Adrenal gland (tissue), 12 donors: ENCODE results near the gene OSBPL9. TPM values are rescaled to one million over a fixed set of nuclear protein-coding genes. Genes with fewer than 3 reads are reported as not detected.

Source experiments
- DNase-seq, 7 donors: peaks; one replicate each; pipeline ENCODE4 v3.0.0-alpha.2; 2019 to 2020
- H3K27ac ChIP-seq, 5 donors: fragments of 200-600 bp; sonication (generic) in 4 of 5; 1 replicate in 3 of 5; 2 replicates in 2 of 5; pipeline versions ENCODE4 v1.5.1 to v1.8.0; 2016 to 2020; ENCODE audit warnings: mild to moderate bottlenecking in 1 of 5
- H3K27me3 ChIP-seq: fragments of 200-600 bp; 2 replicates; pipeline ENCODE4 v1.8.0; 2021
- H3K36me3 ChIP-seq, 2 donors: fragments of 200-600 bp; replicated peaks in 1 of 2; 1 replicate in 1 of 2; 2 replicates in 1 of 2; pipeline versions ENCODE4 v1.5.1 to v1.8.0; 2018 to 2022
- H3K4me1 ChIP-seq, 2 donors: fragments of 200-600 bp; replicated peaks in 1 of 2; 1 replicate in 1 of 2; 2 replicates in 1 of 2; pipeline versions ENCODE4 v1.5.1 to v1.8.0; 2018 to 2021
- H3K4me3 ChIP-seq, 4 donors: fragments of 200-600 bp; sonication (generic) in 3 of 4; one replicate each; pipeline ENCODE4 v1.5.1; 2016 to 2018
- H3K9me3 ChIP-seq, 3 donors: fragments of 200-600 bp; sonication (generic) in 1 of 3; replicated peaks in 1 of 3; 1 replicate in 2 of 3; 2 replicates in 1 of 3; pipeline versions ENCODE4 v1.5.1 to v1.8.0; 2016 to 2021
- POLR2A ChIP-seq, 2 donors: fragments of 450-650 bp; IDR thresholded peaks; one replicate each; pipeline ENCODE4 v1.6.1; 2017; ENCODE audit warnings: antibody characterized with exemption in 2 of 2, mild to moderate bottlenecking in 2 of 2, moderate library complexity in 1 of 2
- WGBS, 4 donors: extraction: QIAGEN DNeasy Blood & Tissue Kit in 2 of 4; methylation state at CpG; one replicate each; pipeline versions ENCODE4 v1.1.5 to v1.1.7; 2013 to 2017; 5-methylcytosine and 5-hydroxymethylcytosine counted together
- intact Hi-C, 2 donors: fragments of 100-400 bp; cut with DNase I; formaldehyde crosslinking; loops; one replicate each; pipeline versions ENCODE4 v1.14.1 to v1.15.0; 2022 to 2023
- polyA plus RNA-seq, 3 donors: library from polyadenylated mRNA; stranded (reverse); fragments of 200-250 nt in 2 of 3; fragments of 350-450 nt in 1 of 3; fragmentation: Illumina TruSeq in 1 of 3; extraction: RNeasy Lipid Tissue Mini Kit (QIAGEN cat#74804) in 1 of 3; gene quantifications; one replicate each; pipeline ENCODE4 v1.2.3, GENCODE V29; 2013 to 2014
- total RNA-seq, 9 donors: library from RNA; depleted of rRNA in 4 of 9; stranded (reverse); fragments of >200 nt in 4 of 9; fragments of 120-200 nt in 1 of 9; fragmentation: NEBNext Ultra II Directional in 1 of 9; extraction: Animal tissue kit (Norgen Biotek cat#: 25700) in 1 of 9; gene quantifications; one replicate each; pipeline versions ENCODE4 v1.1.0 to v1.2.4, GENCODE V29; 2013 to 2023
- TF ChIP-seq, protein P1 (sequence below), 6 experiments: fragments of 450-650 bp in 4 of 6; fragments of 200-600 bp in 2 of 6; sonication (generic) in 1 of 6; IDR thresholded peaks; 1 replicate in 5 of 6; 2 replicates in 1 of 6; pipeline versions ENCODE4 v1.5.1 to v1.8.0; 2016 to 2021; ENCODE audit warnings: antibody characterized with exemption in 6 of 6, mild to moderate bottlenecking in 2 of 6, moderate library complexity in 1 of 6
- donor health status: healthy with polysubstance abuse.
- donor health status: Bipolar disorder and iron deficiency.
- donor health status: DM: yes; HTN: yes; CAD: no.
- donor health status: DM: no; HTN: no; CAD: no.
- donor health status: DM: no; HTN: no; CAD: no.
- donor health status: DM: yes; HTN: yes; CAD: no.

Gene OSBPL9
- total and polyA plus RNA-seq, 12 donors, result 61.9 to 180 (median 87.3) TPM

- H3K27me3 ChIP-seq, result no peaks in the 10 kb centered on the region
- TF ChIP-seq, protein P1, sequence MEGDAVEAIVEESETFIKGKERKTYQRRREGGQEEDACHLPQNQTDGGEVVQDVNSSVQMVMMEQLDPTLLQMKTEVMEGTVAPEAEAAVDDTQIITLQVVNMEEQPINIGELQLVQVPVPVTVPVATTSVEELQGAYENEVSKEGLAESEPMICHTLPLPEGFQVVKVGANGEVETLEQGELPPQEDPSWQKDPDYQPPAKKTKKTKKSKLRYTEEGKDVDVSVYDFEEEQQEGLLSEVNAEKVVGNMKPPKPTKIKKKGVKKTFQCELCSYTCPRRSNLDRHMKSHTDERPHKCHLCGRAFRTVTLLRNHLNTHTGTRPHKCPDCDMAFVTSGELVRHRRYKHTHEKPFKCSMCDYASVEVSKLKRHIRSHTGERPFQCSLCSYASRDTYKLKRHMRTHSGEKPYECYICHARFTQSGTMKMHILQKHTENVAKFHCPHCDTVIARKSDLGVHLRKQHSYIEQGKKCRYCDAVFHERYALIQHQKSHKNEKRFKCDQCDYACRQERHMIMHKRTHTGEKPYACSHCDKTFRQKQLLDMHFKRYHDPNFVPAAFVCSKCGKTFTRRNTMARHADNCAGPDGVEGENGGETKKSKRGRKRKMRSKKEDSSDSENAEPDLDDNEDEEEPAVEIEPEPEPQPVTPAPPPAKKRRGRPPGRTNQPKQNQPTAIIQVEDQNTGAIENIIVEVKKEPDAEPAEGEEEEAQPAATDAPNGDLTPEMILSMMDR (IDR thresholded peaks at IDR 0.05), result no peak
- TF ChIP-seq POLR2A (IDR thresholded peaks at IDR 0.05), result no peak
- no peaks in the 10 kb centered on the region for H3K9me3 ChIP-seq
- no peaks in the 10 kb centered on the region for H3K36me3 ChIP-seq
- intact Hi-C loops, result no loop called here
- WGBS, 4 donors, result 94 to 100% (median 97%) methylated on average over 3 of the region's 3 CpGs
- no peak overlapping the region for H3K27ac ChIP-seq
- DNase-seq, result no peak
- H3K4me3 ChIP-seq, result no peak overlapping the region
- peaks cover 0 to 4% of the 10 kb centered on the region in 2 donors for H3K4me1 ChIP-seq
Measured at GRCh38 chr1:51716746-51717145, 99.9 kb downstream of the OSBPL9 start.

- intact Hi-C loops, result no loop called here
- Histone ChIP-seq H3K36me3 (no peaks in the 10 kb centered on the region), H3K4me1 (peaks cover 0 to 4% of the 10 kb centered on the region in 2 donors), H3K9me3 (no peaks in the 10 kb centered on the region), H3K27me3 (no peaks in the 10 kb centered on the region), H3K27ac (no peak overlapping the region), H3K4me3 (no peak overlapping the region)
- no peak for DNase-seq
- 95 to 100% (median 97%) methylated on average over 3 of the region's 3 CpGs for WGBS, 4 donors
- no peak for TF ChIP-seq POLR2A (IDR thresholded peaks at IDR 0.05)
- TF ChIP-seq, protein P1 (IDR thresholded peaks at IDR 0.05), result no peak
Measured at GRCh38 chr1:51717842-51718241, 101.0 kb downstream of the OSBPL9 start.

DNA sequence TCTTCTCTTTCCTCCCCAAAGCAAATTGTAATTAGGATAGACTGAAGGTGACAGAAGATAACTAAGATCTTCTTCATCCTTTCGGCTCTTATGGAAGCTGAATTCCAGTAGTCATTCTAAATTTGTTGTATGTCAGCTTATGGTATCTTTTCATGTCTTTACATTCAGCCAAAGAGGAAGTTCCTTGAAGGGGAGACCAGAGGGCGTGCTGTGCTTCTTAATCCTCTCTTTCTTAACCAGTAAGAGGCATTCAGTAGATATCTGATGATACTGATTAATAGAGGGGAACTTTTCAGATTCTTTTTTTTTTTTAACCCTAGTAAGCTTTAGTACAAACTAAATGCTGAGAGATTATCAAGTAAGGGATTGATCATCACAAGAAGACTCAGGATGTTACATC lies 102.3 kb downstream of the OSBPL9 start:
- H3K27me3 ChIP-seq, result no peaks in the 10 kb centered on the region
- H3K4me1 ChIP-seq, result peaks cover 0 to 4% of the 10 kb centered on the region in 2 donors
- no peak overlapping the region for H3K27ac ChIP-seq
- DNase-seq, result no peak
- intact Hi-C loops, result no loop called here
- H3K4me3 ChIP-seq, result no peak overlapping the region
- H3K36me3 ChIP-seq, result no peaks in the 10 kb centered on the region
- H3K9me3 ChIP-seq, result no peaks in the 10 kb centered on the region
- WGBS, 4 donors, result 77 to 93% (median 89%) methylated on average over 2 of the region's 2 CpGs
- TF ChIP-seq, protein P1 (IDR thresholded peaks at IDR 0.05), result no peak
- TF ChIP-seq POLR2A (IDR thresholded peaks at IDR 0.05), result no peak

- Histone ChIP-seq H3K4me1 (peaks cover 0 to 12% of the 10 kb centered on the region in 2 donors), H3K4me3 (no peak overlapping the region), H3K27ac (no peak overlapping the region), H3K36me3 (no peaks in the 10 kb centered on the region), H3K9me3 (no peaks in the 10 kb centered on the region), H3K27me3 (no peaks in the 10 kb centered on the region)
- no peak for DNase-seq
- 94 to 98% (median 97%) methylated on average over 4 of the region's 4 CpGs for WGBS, 4 donors
- intact Hi-C loops, result no loop called here
- no peak for TF ChIP-seq POLR2A (IDR thresholded peaks at IDR 0.05)
- TF ChIP-seq, protein P1 (IDR thresholded peaks at IDR 0.05), result no peak
Measured at GRCh38 chr1:51724797-51725196, 107.9 kb downstream of the OSBPL9 start.
